Left ventricle myocardium inferior (tissue), 1 donor: Measurements from ENCODE around the gene RRP8. TPM values are rescaled to one million over a fixed set of nuclear protein-coding genes. Genes with fewer than 3 reads are reported as not detected.

Experiments
- DNase-seq: peaks from one replicate; pipeline ENCODE4 v3.0.0-alpha.2; 2020
- H3K27ac ChIP-seq: fragments of 200-600 bp; replicated peaks from 2 replicates; pipeline ENCODE4 v1.8.0; 2021
- H3K27me3 ChIP-seq: fragments of 200-600 bp; 2 replicates; pipeline ENCODE4 v1.8.0; 2021; ENCODE audit warnings: low read depth
- H3K36me3 ChIP-seq: fragments of 200-600 bp; 2 replicates; pipeline ENCODE4 v1.8.0; 2021
- H3K4me1 ChIP-seq: fragments of 200-600 bp; 2 replicates; pipeline ENCODE4 v1.8.0; 2021
- H3K4me3 ChIP-seq: fragments of 200-600 bp; 2 replicates; pipeline ENCODE4 v1.8.0; 2021; ENCODE audit warnings: mild to moderate bottlenecking, moderate library complexity
- H3K9me3 ChIP-seq: fragments of 200-600 bp; replicated peaks from 2 replicates; pipeline ENCODE4 v1.8.0; 2021
- intact Hi-C: fragments of 100-400 bp; cut with micrococcal nuclease; formaldehyde crosslinking; loops from one replicate; pipeline ENCODE4 v1.11.0; 2022
- total RNA-seq: library from RNA; stranded (reverse); fragmentation: NEBNext Ultra II Directional; extraction: Animal tissue kit (Norgen Biotek cat#: 25700); gene quantifications from one replicate; pipeline ENCODE4 v1.2.1, GENCODE V29; 2021
- TF ChIP-seq, protein P1 (sequence below): fragments of 200-600 bp; IDR thresholded peaks from 2 replicates; pipeline ENCODE4 v1.8.0; 2021; ENCODE audit warnings: antibody characterized with exemption, mild to moderate bottlenecking, borderline replicate concordance
- donor health status: DM: no; HTN: yes; CAD: no; lungs with severe emphysema.

The RRP8 gene
- total RNA-seq, 1 donor from 2014 or later: 19.2 TPM

- intact Hi-C loops: no loop called here
- Histone ChIP-seq H3K27ac (no peak overlapping the region), H3K4me1 (peaks cover 40% of the 10 kb centered on the region), H3K9me3 (no peaks in the 10 kb centered on the region), H3K27me3 (no peaks in the 10 kb centered on the region), H3K36me3 (peaks cover 22% of the 10 kb centered on the region), H3K4me3 (peak overlapping the region; percentile 88)
- no peak for DNase-seq
- TF ChIP-seq, protein P1, sequence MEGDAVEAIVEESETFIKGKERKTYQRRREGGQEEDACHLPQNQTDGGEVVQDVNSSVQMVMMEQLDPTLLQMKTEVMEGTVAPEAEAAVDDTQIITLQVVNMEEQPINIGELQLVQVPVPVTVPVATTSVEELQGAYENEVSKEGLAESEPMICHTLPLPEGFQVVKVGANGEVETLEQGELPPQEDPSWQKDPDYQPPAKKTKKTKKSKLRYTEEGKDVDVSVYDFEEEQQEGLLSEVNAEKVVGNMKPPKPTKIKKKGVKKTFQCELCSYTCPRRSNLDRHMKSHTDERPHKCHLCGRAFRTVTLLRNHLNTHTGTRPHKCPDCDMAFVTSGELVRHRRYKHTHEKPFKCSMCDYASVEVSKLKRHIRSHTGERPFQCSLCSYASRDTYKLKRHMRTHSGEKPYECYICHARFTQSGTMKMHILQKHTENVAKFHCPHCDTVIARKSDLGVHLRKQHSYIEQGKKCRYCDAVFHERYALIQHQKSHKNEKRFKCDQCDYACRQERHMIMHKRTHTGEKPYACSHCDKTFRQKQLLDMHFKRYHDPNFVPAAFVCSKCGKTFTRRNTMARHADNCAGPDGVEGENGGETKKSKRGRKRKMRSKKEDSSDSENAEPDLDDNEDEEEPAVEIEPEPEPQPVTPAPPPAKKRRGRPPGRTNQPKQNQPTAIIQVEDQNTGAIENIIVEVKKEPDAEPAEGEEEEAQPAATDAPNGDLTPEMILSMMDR: no peak
These were observed 13.9 kb upstream of the RRP8 start for GRCh38 chr11:6617315-6617781.

GRCh38 chr11:6616596-6617250 is 13.3 kb upstream of the RRP8 start:
- TF ChIP-seq, protein P1: no peak
- peaks cover 22% of the 10 kb centered on the region for H3K36me3 ChIP-seq
- no peak overlapping the region for H3K4me3 ChIP-seq
- DNase-seq: no peak
- intact Hi-C loops: no loop called here
- H3K4me1 ChIP-seq: peaks cover 42% of the 10 kb centered on the region
- H3K9me3 ChIP-seq: no peaks in the 10 kb centered on the region
- no peaks in the 10 kb centered on the region for H3K27me3 ChIP-seq
- H3K27ac ChIP-seq: no peak overlapping the region

DNA sequence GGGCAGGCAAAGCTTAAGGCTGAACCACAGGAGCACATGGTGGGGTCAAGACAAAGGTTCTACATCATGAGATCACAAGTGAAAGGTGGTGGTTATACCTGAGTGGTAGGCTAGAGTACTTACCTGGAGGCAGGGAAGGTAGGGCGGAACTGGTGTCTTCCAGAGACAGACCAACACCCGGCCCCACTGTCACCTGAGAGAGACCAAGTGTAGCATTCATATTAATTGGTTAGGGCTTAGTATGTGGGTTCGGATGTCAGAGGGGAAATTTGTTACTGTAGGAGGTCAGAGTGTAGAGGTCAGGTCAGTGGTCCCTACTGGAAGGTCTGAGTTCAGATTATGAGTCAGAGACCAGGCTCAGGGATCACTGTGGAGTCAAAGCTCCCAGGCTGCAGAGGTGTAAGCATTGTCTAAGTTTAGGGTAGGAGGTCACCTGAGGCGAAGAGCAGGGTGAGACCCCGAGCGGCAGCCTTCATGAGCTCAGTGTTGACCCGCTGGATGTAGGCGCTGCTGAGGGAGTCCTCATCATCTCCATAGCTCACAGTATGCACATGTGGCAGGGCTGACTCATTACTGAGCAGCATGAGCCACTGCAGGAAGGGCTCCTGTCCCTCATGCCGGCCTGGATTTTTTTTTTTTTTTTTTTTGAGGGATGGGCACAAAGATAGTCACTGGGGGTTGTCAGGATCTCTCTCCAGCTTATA is 12.6 kb upstream of the RRP8 start:
- intact Hi-C loops: no loop called here
- no peak overlapping the region for H3K27ac ChIP-seq
- peaks cover 49% of the 10 kb centered on the region for H3K4me1 ChIP-seq
- H3K4me3 ChIP-seq: no peak overlapping the region
- peaks cover 25% of the 10 kb centered on the region for H3K36me3 ChIP-seq
- TF ChIP-seq, protein P1: no peak
- no peaks in the 10 kb centered on the region for H3K27me3 ChIP-seq
- no peaks in the 10 kb centered on the region for H3K9me3 ChIP-seq
- DNase-seq: no peak

DNA sequence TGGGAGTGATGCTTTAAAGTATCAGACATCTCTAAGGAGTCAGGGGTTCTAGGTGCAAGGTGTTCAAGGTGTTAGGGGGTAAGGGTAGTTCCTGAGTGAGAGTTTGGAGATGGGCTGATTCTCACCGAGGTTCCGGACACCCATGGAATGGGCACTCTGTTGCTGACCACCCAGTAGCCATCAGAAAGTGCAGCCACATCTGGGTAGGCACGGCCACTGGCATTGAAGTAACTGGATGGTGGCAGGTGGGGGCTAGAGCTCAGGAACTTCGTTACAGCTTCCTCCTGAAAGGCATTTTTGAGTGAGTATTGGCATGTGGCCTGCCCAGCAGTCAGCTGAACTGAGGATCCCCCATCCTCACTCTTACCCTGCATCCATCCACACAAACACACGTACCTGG is 11.6 kb upstream of the RRP8 start:
- intact Hi-C loops: no loop called here
- no peak for DNase-seq
- H3K36me3 ChIP-seq: peaks cover 35% of the 10 kb centered on the region

GRCh38 chr11:6614446-6614845 is 11.0 kb upstream of the RRP8 start:
- Histone ChIP-seq H3K27ac (no peak overlapping the region), H3K9me3 (no peaks in the 10 kb centered on the region), H3K4me3 (no peak overlapping the region), H3K4me1 (peaks cover 58% of the 10 kb centered on the region), H3K36me3 (peaks cover 41% of the 10 kb centered on the region), H3K27me3 (no peaks in the 10 kb centered on the region)
- no peak for DNase-seq
- intact Hi-C loops: no loop called here
- TF ChIP-seq, protein P1: no peak

More for the DNA sequence above, 11.6 kb upstream of the RRP8 start:
- TF ChIP-seq, protein P1: no peak
- peaks cover 58% of the 10 kb centered on the region for H3K4me1 ChIP-seq
- H3K9me3 ChIP-seq: no peaks in the 10 kb centered on the region
- H3K4me3 ChIP-seq: no peak overlapping the region
- no peaks in the 10 kb centered on the region for H3K27me3 ChIP-seq
- H3K27ac ChIP-seq: no peak overlapping the region
